AG04450 (cell line): ENCODE data around the gene TFF1. TPM values are rescaled to one million over a fixed set of nuclear protein-coding genes. Genes with fewer than 3 reads are reported as not detected.

Source experiments
- CTCF ChIA-PET: fragments of 300-600, 350-600 bp; formaldehyde crosslinking; extraction: SDS; loops from one replicate; lab custom pipeline; 2022; ENCODE audit warnings: antibody characterized with exemption, inconsistent platforms; lab: Charles Lee
- POLR2A ChIA-PET: fragments of 350-600 bp; formaldehyde crosslinking; extraction: SDS; loops from one replicate; lab custom pipeline; 2021; ENCODE audit warnings: antibody characterized with exemption, inconsistent platforms; lab: Yijun Ruan, JAX
- DNase-seq: peaks from one replicate; pipeline ENCODE4 v3.0.0-alpha.2; 2011; ENCODE audit warnings: low read depth, low spot score
- H3K27ac ChIP-seq: one replicate; pipeline ENCODE4 v1.5.1; 2012; ENCODE audit warnings: low read depth, low read length, control low read depth
- H3K27me3 ChIP-seq: one replicate; pipeline ENCODE4 v1.6.0; 2012; ENCODE audit warnings: low read length; ENCODE audit not compliant: control insufficient read depth, insufficient read depth
- H3K4me3 ChIP-seq: 2 replicates; pipeline ENCODE4 v1.5.1; 2011; ENCODE audit warnings: mild to moderate bottlenecking, low read depth, low read length, control low read depth
- H3K9me3 ChIP-seq: 2 replicates; pipeline ENCODE4 v1.5.1; 2012; ENCODE audit warnings: low read length; ENCODE audit not compliant: control insufficient read depth, insufficient read depth
- polyA plus RNA-seq: library from polyadenylated mRNA; depleted of rRNA; stranded (reverse); fragments of >200 nt; gene quantifications from 2 replicates; pipeline ENCODE4 v1.2.3, GENCODE V29; 2011
- TF ChIP-seq, protein P1 (sequence below): IDR thresholded peaks from 2 replicates; pipeline ENCODE4 v1.5.1; 2011; ENCODE audit warnings: low read depth, low read length, control low read depth, inconsistent platforms

Gene TFF1
- polyA plus RNA-seq, 1 experiment, result not detected

DNA sequence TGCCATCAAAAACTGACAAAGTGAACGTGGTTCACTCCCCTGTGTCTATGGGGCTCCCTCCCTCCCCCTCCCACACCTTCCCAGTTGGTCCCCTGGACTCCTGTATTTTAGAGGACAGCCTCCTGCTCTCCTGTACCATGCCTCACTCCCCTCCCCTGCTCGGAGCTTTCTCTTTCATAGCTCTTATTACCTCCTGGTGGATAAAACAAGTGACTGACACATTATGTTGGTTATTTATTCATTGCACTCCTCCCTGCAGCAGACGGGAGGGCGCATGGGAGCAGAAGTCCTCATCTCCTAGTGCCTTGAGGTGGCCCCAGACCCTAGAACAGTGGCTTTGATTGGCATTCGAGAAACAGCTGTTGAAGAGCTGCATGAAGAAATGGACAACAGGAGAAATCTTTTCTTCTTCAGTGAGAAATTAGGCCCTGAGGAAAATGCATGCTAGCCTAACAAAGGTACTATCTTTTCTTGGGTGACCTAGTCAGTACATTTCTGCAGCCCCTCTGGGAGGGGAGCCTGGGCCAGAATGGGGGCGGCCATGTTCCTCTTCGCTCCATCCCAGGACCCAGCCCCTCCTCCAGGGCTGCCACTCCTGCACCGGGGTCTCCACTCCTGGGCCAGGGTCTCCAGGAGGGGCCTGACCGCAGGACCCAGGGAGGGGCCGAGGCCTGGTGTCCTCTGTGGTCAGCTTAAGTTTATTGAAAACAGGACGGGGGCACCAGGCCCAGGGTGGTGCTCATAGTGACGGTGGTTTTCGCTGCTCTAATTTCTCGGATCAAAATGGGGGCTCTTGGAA lies 1.2 kb upstream of the TFF1 start:
- POLR2A ChIA-PET, result no interaction called here
- no peaks in the 10 kb centered on the region; the same call in 1 of the 2 replicates for H3K9me3 ChIP-seq
- CTCF ChIA-PET, result no interaction called here
- DNase-seq, result no peak
- H3K4me3 ChIP-seq, result no peak overlapping the region
- TF ChIP-seq, protein P1, sequence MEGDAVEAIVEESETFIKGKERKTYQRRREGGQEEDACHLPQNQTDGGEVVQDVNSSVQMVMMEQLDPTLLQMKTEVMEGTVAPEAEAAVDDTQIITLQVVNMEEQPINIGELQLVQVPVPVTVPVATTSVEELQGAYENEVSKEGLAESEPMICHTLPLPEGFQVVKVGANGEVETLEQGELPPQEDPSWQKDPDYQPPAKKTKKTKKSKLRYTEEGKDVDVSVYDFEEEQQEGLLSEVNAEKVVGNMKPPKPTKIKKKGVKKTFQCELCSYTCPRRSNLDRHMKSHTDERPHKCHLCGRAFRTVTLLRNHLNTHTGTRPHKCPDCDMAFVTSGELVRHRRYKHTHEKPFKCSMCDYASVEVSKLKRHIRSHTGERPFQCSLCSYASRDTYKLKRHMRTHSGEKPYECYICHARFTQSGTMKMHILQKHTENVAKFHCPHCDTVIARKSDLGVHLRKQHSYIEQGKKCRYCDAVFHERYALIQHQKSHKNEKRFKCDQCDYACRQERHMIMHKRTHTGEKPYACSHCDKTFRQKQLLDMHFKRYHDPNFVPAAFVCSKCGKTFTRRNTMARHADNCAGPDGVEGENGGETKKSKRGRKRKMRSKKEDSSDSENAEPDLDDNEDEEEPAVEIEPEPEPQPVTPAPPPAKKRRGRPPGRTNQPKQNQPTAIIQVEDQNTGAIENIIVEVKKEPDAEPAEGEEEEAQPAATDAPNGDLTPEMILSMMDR, result no peak
- no peak overlapping the region for H3K27ac ChIP-seq
- H3K27me3 ChIP-seq, result no peaks in the 10 kb centered on the region

DNA sequence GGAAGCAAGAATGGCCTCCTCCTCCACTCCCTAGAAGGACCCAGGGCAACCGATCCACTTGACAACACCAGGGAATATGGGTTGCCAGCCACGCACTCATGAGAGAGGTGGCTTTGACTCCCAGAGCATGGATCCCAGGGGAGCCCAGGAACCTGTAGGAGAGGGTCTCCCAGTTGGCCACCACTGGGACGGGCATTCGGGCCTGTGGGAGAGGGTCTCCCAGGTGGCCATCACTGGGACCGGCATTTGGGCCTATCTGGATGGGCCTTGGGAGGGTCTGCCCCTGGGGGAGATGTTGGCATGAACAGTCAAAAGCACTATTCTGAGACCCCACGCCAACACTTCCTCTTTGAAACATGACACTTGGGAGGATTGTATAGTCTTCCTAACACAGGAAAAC lies 565 bp downstream of the TFF1 start:
- H3K27ac ChIP-seq, result no peak overlapping the region
- DNase-seq, result no peak
- H3K9me3 ChIP-seq, result no peaks in the 10 kb centered on the region; the same call in 1 of the 2 replicates
- TF ChIP-seq, protein P1, result no peak
- CTCF ChIA-PET, result no interaction called here
- POLR2A ChIA-PET, result no interaction called here
- no peaks in the 10 kb centered on the region for H3K27me3 ChIP-seq
- no peak overlapping the region for H3K4me3 ChIP-seq

DNA sequence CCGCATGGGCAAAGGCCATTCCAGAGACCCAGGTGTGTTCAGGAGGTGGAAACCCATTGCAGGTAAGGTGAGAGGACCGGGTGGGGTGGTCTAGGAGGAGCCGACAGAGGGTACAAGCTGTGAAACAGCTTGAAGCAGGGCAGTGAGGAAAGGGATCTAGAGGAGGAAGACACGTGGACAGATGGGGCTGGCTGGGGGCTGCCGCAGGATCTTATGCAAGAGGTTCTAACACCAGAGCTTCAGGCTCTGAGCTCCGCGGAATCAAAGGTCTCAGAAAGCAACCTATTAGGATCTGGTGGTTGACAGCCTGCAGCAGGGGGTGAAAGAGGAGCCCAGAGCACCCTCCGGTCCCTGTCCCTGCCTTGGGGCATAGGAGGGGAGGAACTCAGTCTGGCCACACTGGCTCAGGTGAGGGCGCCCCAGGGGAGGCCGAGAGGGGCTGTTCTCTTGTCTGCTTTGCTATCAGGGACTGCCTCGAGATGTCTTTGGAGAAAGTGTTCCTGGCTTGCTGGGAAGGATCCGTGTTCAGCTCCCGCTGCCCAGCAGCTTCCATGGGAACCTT lies 1.9 kb downstream of the TFF1 start:
- ChIA-PET CTCF (no interaction called here), POLR2A (no interaction called here)
- Histone ChIP-seq H3K4me3 (no peak overlapping the region), H3K27me3 (no peaks in the 10 kb centered on the region), H3K27ac (no peak overlapping the region), H3K9me3 (no peaks in the 10 kb centered on the region; the same call in none of the 2 replicates)
- no peak for DNase-seq
- TF ChIP-seq, protein P1, result no peak

GRCh38 chr21:42363312-42363711 lies 3.0 kb downstream of the TFF1 start:
- TF ChIP-seq, protein P1, result no peak
- no peak overlapping the region for H3K27ac ChIP-seq
- ChIA-PET POLR2A (no interaction called here), CTCF (no interaction called here)
- no peak for DNase-seq
- no peaks in the 10 kb centered on the region; the same call in none of the 2 replicates for H3K9me3 ChIP-seq
- no peak overlapping the region for H3K4me3 ChIP-seq
- peaks cover under 1% of the 10 kb centered on the region for H3K27me3 ChIP-seq

GRCh38 chr21:42362700-42363099 lies 3.6 kb downstream of the TFF1 start:
- H3K27me3 ChIP-seq, result peaks cover 3% of the 10 kb centered on the region
- CTCF ChIA-PET, result no interaction called here

More at GRCh38 chr21:42362700-42363099, 3.6 kb downstream of the TFF1 start:
- Histone ChIP-seq H3K4me3 (no peak overlapping the region), H3K9me3 (no peaks in the 10 kb centered on the region; the same call in none of the 2 replicates), H3K27ac (no peak overlapping the region)
- TF ChIP-seq, protein P1, result no peak
- POLR2A ChIA-PET, result no interaction called here
- DNase-seq, result no peak
